Measurements from ENCODE around the gene OR13H1. TPM values are rescaled to one million over a fixed set of nuclear protein-coding genes. Genes with fewer than 3 reads are reported as not detected.
"Not testable (repeated sequence)": the region's sequence is repeated elsewhere in the genome, so short reads cannot be mapped to it uniquely, and the experiment has no call there.

The OR13H1 gene
- not detected in 2 replicates for total RNA-seq (2014; rRNA removed; shearing (Covaris generic))
- polyA plus RNA-seq (2014; cell fraction: nucleus; rRNA removed), result not detected in 2 replicates

GRCh38 chrX:131543774-131544173, at the start of gene OR13H1:
TSS of gene OR13H1 (plus strand) at chrX:131544074. CDS start at chrX:131544074, 0 bp downstream.
- DNase-seq (ENCODE audit: extremely low read depth, low read depth), result no peak

- DNase-seq (ENCODE audit: extremely low read depth, low read depth), result not testable (repeated sequence)
These were observed 42.3 kb upstream of the OR13H1 start for GRCh38 chrX:131501556-131501955.

- DNase-seq (ENCODE audit: extremely low read depth, low read depth), result no peak
These were observed 30.5 kb upstream of the OR13H1 start for GRCh38 chrX:131513159-131513914.

GRCh38 chrX:131521824-131522223, 22.1 kb upstream of the OR13H1 start:
- no peak for DNase-seq (ENCODE audit: extremely low read depth, low read depth)

GRCh38 chrX:131544218-131544617, 344 bp downstream of the OR13H1 start:
- no peak for DNase-seq (ENCODE audit: extremely low read depth, low read depth)

- no peak for DNase-seq (ENCODE audit: extremely low read depth, low read depth)
These were observed 5.1 kb downstream of the OR13H1 start for GRCh38 chrX:131549011-131549410.

- DNase-seq (ENCODE audit: extremely low read depth, low read depth), result not testable (repeated sequence)
These were observed 8.6 kb downstream of the OR13H1 start for GRCh38 chrX:131552453-131552852.

GRCh38 chrX:131558562-131558961, 14.7 kb downstream of the OR13H1 start:
- no peak for DNase-seq (ENCODE audit: extremely low read depth, low read depth)

GRCh38 chrX:131564553-131565229, 20.8 kb downstream of the OR13H1 start:
- no peak for DNase-seq (ENCODE audit: extremely low read depth, low read depth)

- DNase-seq (ENCODE audit: extremely low read depth, low read depth), result no peak
These were observed 22.0 kb downstream of the OR13H1 start for GRCh38 chrX:131565909-131566308.

GRCh38 chrX:131571348-131571747, 27.5 kb downstream of the OR13H1 start:
- no peak for DNase-seq (ENCODE audit: extremely low read depth, low read depth)

- no peak for DNase-seq (ENCODE audit: extremely low read depth, low read depth)
These were observed 28.6 kb downstream of the OR13H1 start for GRCh38 chrX:131572372-131573014.

- no peak for DNase-seq (ENCODE audit: extremely low read depth, low read depth)
These were observed 33.5 kb downstream of the OR13H1 start for GRCh38 chrX:131577413-131577812.

- no peak for DNase-seq (ENCODE audit: extremely low read depth, low read depth)
These were observed 34.3 kb downstream of the OR13H1 start for GRCh38 chrX:131577999-131578734.

- peak; percentile 7 for DNase-seq (ENCODE audit: extremely low read depth, low read depth)
These were observed 35.0 kb downstream of the OR13H1 start for GRCh38 chrX:131578735-131579367.

GRCh38 chrX:131588995-131589394, 45.1 kb downstream of the OR13H1 start:
- no peak for DNase-seq (ENCODE audit: extremely low read depth, low read depth)
